Subcutaneous adipose tissue (tissue), 4 donors: ENCODE results near the gene PAM16. TPM values are rescaled to one million over a fixed set of nuclear protein-coding genes. Genes with fewer than 3 reads are reported as not detected.

Experiments
- CTCF ChIP-seq: fragments of 450-650 bp; IDR thresholded peaks from one replicate; pipeline ENCODE4 v1.5.1; 2016; ENCODE audit warnings: low read depth, mild to moderate bottlenecking, control low read depth, antibody characterized with exemption, moderate library complexity
- total RNA-seq, 4 donors: library from RNA; depleted of rRNA; stranded (reverse); fragments of >200 nt; gene quantifications; one replicate each; pipeline ENCODE4 v1.1.0, GENCODE V29; 2016

Gene PAM16
- total RNA-seq, 4 donors from 2014 or later = 15.3 to 52.0 (median 34.5) TPM

GRCh38 chr16:4306470-4307214 lies 44.5 kb downstream of the PAM16 start:
- no peak for TF ChIP-seq CTCF

- TF ChIP-seq CTCF = no peak
These were observed 47.1 kb downstream of the PAM16 start for GRCh38 chr16:4303973-4304372.

- TF ChIP-seq CTCF = no peak
These were observed 49.2 kb downstream of the PAM16 start for GRCh38 chr16:4301968-4302367.

GRCh38 chr16:4301177-4301576 lies 49.9 kb downstream of the PAM16 start:
- TF ChIP-seq CTCF = no peak

GRCh38 chr16:4298761-4299522 lies 52.2 kb downstream of the PAM16 start:
- no peak for TF ChIP-seq CTCF

GRCh38 chr16:4297480-4297879 lies 53.6 kb downstream of the PAM16 start:
- no peak for TF ChIP-seq CTCF

- TF ChIP-seq CTCF = no peak
These were observed 55.5 kb downstream of the PAM16 start for GRCh38 chr16:4295581-4295980.
